OCI-LY1 (cell line): ENCODE data around the gene MDM1.

Experiments
- H2AFZ ChIP-seq: fragments of 200-600 bp; sonication (generic), shearing (Covaris generic); 2 replicates; pipeline ENCODE4 v1.6.0; 2014; ENCODE audit warnings: antibody characterized with exemption, mild to moderate bottlenecking, low read length
- H3F3A ChIP-seq: fragments of 200-600 bp; sonication (generic), shearing (Covaris generic); 2 replicates; pipeline ENCODE4 v1.6.0; 2014; ENCODE audit warnings: mild to moderate bottlenecking, antibody characterized with exemption, low read length, moderate library complexity; ENCODE audit not compliant: insufficient read depth
- H3K27ac ChIP-seq: fragments of 200-600 bp; sonication (generic); 2 replicates; pipeline ENCODE4 v1.5.1; 2014; ENCODE audit warnings: low read length, mixed run types, mild to moderate bottlenecking, low read depth; ENCODE audit not compliant: poor library complexity, severe bottlenecking
- H3K27me3 ChIP-seq: fragments of 200-600 bp; sonication (generic); 2 replicates; pipeline ENCODE4 v1.6.0; 2014; ENCODE audit warnings: antibody characterized with exemption, mild to moderate bottlenecking, low read length, moderate library complexity; ENCODE audit not compliant: insufficient read depth
- H3K36me3 ChIP-seq: fragments of 200-600 bp; sonication (generic); 2 replicates; pipeline ENCODE4 v1.6.1; 2014; ENCODE audit warnings: mild to moderate bottlenecking, antibody characterized with exemption, low read length, moderate library complexity, mixed read lengths; ENCODE audit not compliant: insufficient read depth
- H3K4me1 ChIP-seq: fragments of 200-600 bp; sonication (generic); 2 replicates; pipeline ENCODE4 v1.5.1; 2014; ENCODE audit warnings: mild to moderate bottlenecking, low read length, moderate library complexity; ENCODE audit not compliant: insufficient read depth, severe bottlenecking
- H3K4me2 ChIP-seq: fragments of 200-600 bp; sonication (generic), shearing (Covaris generic); 2 replicates; pipeline ENCODE4 v1.6.1; 2014; ENCODE audit warnings: low read length
- H3K4me3 ChIP-seq: fragments of 200-600 bp; sonication (generic); 2 replicates; pipeline ENCODE4 v1.5.1; 2014; ENCODE audit warnings: low read length, low read depth, mild to moderate bottlenecking, mixed read lengths; ENCODE audit not compliant: poor library complexity, severe bottlenecking
- H3K79me2 ChIP-seq: fragments of 200-600 bp; shearing (Covaris generic); 2 replicates; pipeline ENCODE4 v1.6.1; 2016; ENCODE audit warnings: mixed run types, low read length, mixed read lengths; ENCODE audit not compliant: insufficient read depth
- H3K9ac ChIP-seq: fragments of 200-600 bp; sonication (generic), shearing (Covaris generic); 2 replicates; pipeline ENCODE4 v1.6.1; 2014; ENCODE audit warnings: mild to moderate bottlenecking, low read length, mixed read lengths
- H3K9me2 ChIP-seq: fragments of 200-600 bp; sonication (generic), shearing (Covaris generic); 2 replicates; pipeline ENCODE4 v1.6.1; 2014; ENCODE audit warnings: low read depth, mild to moderate bottlenecking, low read length, mixed read lengths
- H3K9me3 ChIP-seq: fragments of 200-600 bp; shearing (Covaris generic); 2 replicates; pipeline ENCODE4 v1.6.1; 2014; ENCODE audit warnings: low read length, mixed read lengths
- H4K20me1 ChIP-seq: fragments of 200-600 bp; sonication (generic), shearing (Covaris generic); 2 replicates; pipeline ENCODE4 v1.6.0; 2016; ENCODE audit warnings: mild to moderate bottlenecking, low read length; ENCODE audit not compliant: insufficient read depth
- EZH2 ChIP-seq: fragments of 200-600 bp; sonication (generic), shearing (Covaris generic); IDR thresholded peaks from 2 replicates; pipeline ENCODE4 v1.8.0; 2017; ENCODE audit warnings: borderline replicate concordance, mixed run types, mild to moderate bottlenecking, antibody characterized with exemption, low read length, moderate library complexity, mixed read lengths
- TF ChIP-seq, protein P1 (sequence below): fragments of 200-600 bp; sonication (generic), shearing (Covaris generic); IDR thresholded peaks from 2 replicates; pipeline ENCODE4 v1.5.1; 2017; ENCODE audit warnings: mild to moderate bottlenecking, antibody characterized with exemption, low read length, moderate library complexity, mixed read lengths

The MDM1 gene

DNA sequence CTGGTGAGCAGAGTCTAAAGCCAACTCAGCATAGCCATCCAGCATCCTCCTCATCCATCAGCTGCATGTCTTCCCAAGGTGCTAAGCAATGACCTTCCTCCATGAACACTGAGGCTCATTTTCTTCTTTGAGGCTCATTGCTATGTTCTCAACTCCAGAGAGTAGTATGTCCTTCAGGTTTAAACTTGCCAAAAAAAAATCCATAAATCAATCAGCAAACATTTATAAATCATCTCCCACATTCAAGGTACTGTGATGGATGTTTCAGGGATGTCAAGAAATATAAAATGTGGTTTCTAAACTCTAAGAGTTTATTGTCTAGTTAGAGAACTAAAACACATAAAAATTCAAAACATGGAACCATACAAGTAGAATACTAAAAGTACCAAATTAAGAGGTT is 29.8 kb upstream of the MDM1 start:
- Histone ChIP-seq H3K9me2 (no peaks in the 10 kb centered on the region), H4K20me1 (no peaks in the 10 kb centered on the region), H3K27ac (no peak overlapping the region), H3K4me2 (no peak overlapping the region), H3K27me3 (no peaks in the 10 kb centered on the region), H3K79me2 (no peaks in the 10 kb centered on the region), H3K4me3 (no peak overlapping the region), H3K9me3 (no peaks in the 10 kb centered on the region), H3K36me3 (no peaks in the 10 kb centered on the region), H2AFZ (no peak overlapping the region), H3K4me1 (peaks cover 21% of the 10 kb centered on the region), H3F3A (no peaks in the 10 kb centered on the region), H3K9ac (no peak overlapping the region)
- TF ChIP-seq EZH2 = no peak
- TF ChIP-seq, protein P1, sequence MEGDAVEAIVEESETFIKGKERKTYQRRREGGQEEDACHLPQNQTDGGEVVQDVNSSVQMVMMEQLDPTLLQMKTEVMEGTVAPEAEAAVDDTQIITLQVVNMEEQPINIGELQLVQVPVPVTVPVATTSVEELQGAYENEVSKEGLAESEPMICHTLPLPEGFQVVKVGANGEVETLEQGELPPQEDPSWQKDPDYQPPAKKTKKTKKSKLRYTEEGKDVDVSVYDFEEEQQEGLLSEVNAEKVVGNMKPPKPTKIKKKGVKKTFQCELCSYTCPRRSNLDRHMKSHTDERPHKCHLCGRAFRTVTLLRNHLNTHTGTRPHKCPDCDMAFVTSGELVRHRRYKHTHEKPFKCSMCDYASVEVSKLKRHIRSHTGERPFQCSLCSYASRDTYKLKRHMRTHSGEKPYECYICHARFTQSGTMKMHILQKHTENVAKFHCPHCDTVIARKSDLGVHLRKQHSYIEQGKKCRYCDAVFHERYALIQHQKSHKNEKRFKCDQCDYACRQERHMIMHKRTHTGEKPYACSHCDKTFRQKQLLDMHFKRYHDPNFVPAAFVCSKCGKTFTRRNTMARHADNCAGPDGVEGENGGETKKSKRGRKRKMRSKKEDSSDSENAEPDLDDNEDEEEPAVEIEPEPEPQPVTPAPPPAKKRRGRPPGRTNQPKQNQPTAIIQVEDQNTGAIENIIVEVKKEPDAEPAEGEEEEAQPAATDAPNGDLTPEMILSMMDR = no peak

- no peak overlapping the region for H2AFZ ChIP-seq
- no peaks in the 10 kb centered on the region for H3K36me3 ChIP-seq
- H3K4me2 ChIP-seq = no peak overlapping the region
- no peak overlapping the region for H3K27ac ChIP-seq
- H3F3A ChIP-seq = no peaks in the 10 kb centered on the region
- H3K9ac ChIP-seq = no peak overlapping the region
- H4K20me1 ChIP-seq = no peaks in the 10 kb centered on the region
- no peak overlapping the region for H3K4me3 ChIP-seq
- TF ChIP-seq, protein P1 = no peak
- TF ChIP-seq EZH2 = no peak
- H3K9me2 ChIP-seq = no peaks in the 10 kb centered on the region
- no peaks in the 10 kb centered on the region for H3K79me2 ChIP-seq
- peaks cover 12% of the 10 kb centered on the region for H3K4me1 ChIP-seq
- H3K9me3 ChIP-seq = no peaks in the 10 kb centered on the region
- no peaks in the 10 kb centered on the region for H3K27me3 ChIP-seq
Observed at GRCh38 chr12:68359674-68360073, 27.5 kb upstream of the MDM1 start.

- Histone ChIP-seq H3F3A (no peaks in the 10 kb centered on the region), H3K9ac (no peak overlapping the region), H3K4me1 (peaks cover 10% of the 10 kb centered on the region), H3K36me3 (no peaks in the 10 kb centered on the region), H3K9me3 (no peaks in the 10 kb centered on the region), H3K9me2 (no peaks in the 10 kb centered on the region), H3K27me3 (no peaks in the 10 kb centered on the region), H3K4me3 (no peak overlapping the region), H4K20me1 (no peaks in the 10 kb centered on the region), H2AFZ (no peak overlapping the region), H3K4me2 (no peak overlapping the region), H3K27ac (no peak overlapping the region), H3K79me2 (no peaks in the 10 kb centered on the region)
- TF ChIP-seq, protein P1 = peak; percentile 71
- no peak for TF ChIP-seq EZH2
Observed at GRCh38 chr12:68358532-68359485, 26.6 kb upstream of the MDM1 start.
